Heart right ventricle (tissue), 16 donors: ENCODE data around the gene CFI. TPM values are rescaled to one million over a fixed set of nuclear protein-coding genes. Genes with fewer than 3 reads are reported as not detected.

Experiments used
- ATAC-seq, 8 donors: fragments of 200-7000 bp; cut with Tn5 transposase; one replicate each; pipeline ENCODE4 v1.9.1; 2020; ENCODE audit warnings: mild to moderate bottlenecking in 8 of 8, moderate library complexity in 8 of 8, moderate number of reproducible peaks in 1 of 8
- DNase-seq, 2 donors: peaks; one replicate each; pipeline ENCODE4 v3.0.0-alpha.2; 2020
- H3K27ac ChIP-seq, 10 donors: fragments of 200-600 bp; sonication (generic) in 2 of 10; one replicate each; pipeline versions ENCODE4 v1.5.0 to v1.8.0; 2020 to 2022; ENCODE audit warnings: mild to moderate bottlenecking in 3 of 10
- H3K27me3 ChIP-seq, 7 donors: fragments of 200-600 bp; one replicate each; pipeline ENCODE4 v1.8.0; 2021 to 2022; ENCODE audit warnings: mild to moderate bottlenecking in 2 of 7
- H3K36me3 ChIP-seq, 9 donors: fragments of 200-600 bp; sonication (generic) in 1 of 9; one replicate each; pipeline versions ENCODE4 v1.5.0 to v1.8.0; 2020 to 2022; ENCODE audit warnings: mild to moderate bottlenecking in 2 of 9
- H3K4me1 ChIP-seq, 9 donors: fragments of 200-600 bp; sonication (generic) in 1 of 9; one replicate each; pipeline versions ENCODE4 v1.5.0 to v1.8.0; 2020 to 2022; ENCODE audit warnings: mild to moderate bottlenecking in 4 of 9
- H3K4me3 ChIP-seq, 10 donors: fragments of 200-600 bp; sonication (generic) in 2 of 10; one replicate each; pipeline versions ENCODE4 v1.5.0 to v1.8.0; 2020 to 2022; ENCODE audit warnings: mild to moderate bottlenecking in 7 of 10, moderate library complexity in 2 of 10
- H3K9me3 ChIP-seq, 11 donors: fragments of 200-600 bp in 10 of 11; sonication (generic) in 2 of 11; one replicate each; pipeline versions ENCODE4 v1.5.0 to v1.8.0; 2013 to 2022; ENCODE audit warnings: mild to moderate bottlenecking in 2 of 11, control low read depth in 1 of 11, moderate library complexity in 1 of 11
- CTCF ChIP-seq, 9 donors: fragments of 200-600 bp; sonication (generic) in 2 of 9; IDR thresholded peaks; one replicate each; pipeline versions ENCODE4 v1.5.0 to v1.8.0; 2021 to 2022; ENCODE audit warnings: antibody characterized with exemption in 9 of 9, mild to moderate bottlenecking in 5 of 9, moderate library complexity in 1 of 9
- WGBS, 2 donors: extraction: QIAGEN DNeasy Blood & Tissue Kit; methylation state at CpG; one replicate each; pipeline ENCODE4 v1.1.7; 2013; ENCODE audit warnings: inconsistent platforms in 1 of 2; 5-methylcytosine and 5-hydroxymethylcytosine counted together
- intact Hi-C, 10 donors: fragments of 100-400 bp; cut with DNase I; formaldehyde crosslinking; loops; one replicate each; pipeline versions ENCODE4 v1.11.1 to v1.14.2; 2022
- polyA plus RNA-seq, 2 donors: library from polyadenylated mRNA; stranded (reverse); fragments of 200-250 nt; gene quantifications; one replicate each; pipeline ENCODE4 v1.2.3, GENCODE V29; 2013
- total RNA-seq, 10 donors: library from RNA; stranded (reverse); fragmentation: NEBNext Ultra II Directional in 3 of 10; extraction: Animal tissue kit (Norgen Biotek cat#: 25700) in 3 of 10; gene quantifications; one replicate each; pipeline versions ENCODE4 v1.2.1 to v1.2.4, GENCODE V29; 2021 to 2023
- donor health status: Arrhythmogenic right ventricular cardiomyopathy.
- donor health status: ischemic (EF 13 %, LVEDD 7.1; RV severe dilation, severe dysfunction).
- donor health status: healthy with polysubstance abuse.
- donor health status: DM: no; HTN: yes; CAD: no.
- donor health status: DM: no; HTN: no; CAD: no.
- donor health status: ischemic (EF 25% LVEDD 6.9; RV normal size, moderate dysfunction).
- donor health status: ischemic (EF 25% LVEDD 5.7; RV mildly dilated, moderate dysfunction).
- donor health status: healthy.
- donor health status: DM: yes; HTN: yes; CAD: no.
- donor health status: Ischemic cardiomyopathy.
- donor health status: ischemic (EF 35%, LVEDD 5.7; RV mildly dilated, moderate dysfunction).
- donor health status: nonischemic (EF 11% LVEDD 7.7; RV severe dilation, severe dysfunction).
- donor health status: DM: yes; HTN: yes; CAD: no.
- donor health status: PGD.
- donor health status: ischemic (EF 29% LVEDD 5.4; RV normal size, mild dysfunction).
- donor health status: nonischemic (EF 23%, LVEDD 6.1; RV moderate dilation, normal function).

Gene CFI
- total and polyA plus RNA-seq, 12 donors = 5.2 to 16.6 (median 10.5) TPM

- no peak for TF ChIP-seq CTCF (IDR thresholded peaks at IDR 0.05)
- intact Hi-C loops = no loop called here
- H3K4me3 ChIP-seq = no peak overlapping the region
- H3K4me1 ChIP-seq = no peaks in the 10 kb centered on the region
- no peak for ATAC-seq
- 78 to 79% methylated on average over 3 of the region's 3 CpGs for WGBS, 2 donors
- no peaks in the 10 kb centered on the region for H3K27me3 ChIP-seq
- no peak overlapping the region for H3K27ac ChIP-seq
- H3K36me3 ChIP-seq = peaks cover 0 to 14% (median 0%) of the 10 kb centered on the region in 9 donors
- no peaks in the 10 kb centered on the region for H3K9me3 ChIP-seq
- no peak for DNase-seq
Measured at GRCh38 chr4:109755656-109756055, 46.1 kb downstream of the CFI start.

- intact Hi-C loops = no loop called here
- Histone ChIP-seq H3K27me3 (no peaks in the 10 kb centered on the region), H3K4me1 (no peaks in the 10 kb centered on the region), H3K4me3 (no peak overlapping the region), H3K36me3 (peaks cover 0 to 3% (median 0%) of the 10 kb centered on the region in 9 donors), H3K27ac (no peak overlapping the region), H3K9me3 (no peaks in the 10 kb centered on the region)
- ATAC-seq (no peak), DNase-seq (no peak)
- WGBS, 2 donors = 85 to 94% methylated on average over 7 of the region's 7 CpGs
- TF ChIP-seq CTCF (IDR thresholded peaks at IDR 0.05) = no peak
Measured at GRCh38 chr4:109754093-109754857, 47.5 kb downstream of the CFI start.

- no peaks in the 10 kb centered on the region for H3K4me1 ChIP-seq
- no peaks in the 10 kb centered on the region for H3K9me3 ChIP-seq
- H3K36me3 ChIP-seq = peaks cover 0 to 15% (median 0%) of the 10 kb centered on the region in 9 donors
- H3K4me3 ChIP-seq = no peak overlapping the region
- no peak for TF ChIP-seq CTCF (IDR thresholded peaks at IDR 0.05)
- DNase-seq (no peak), ATAC-seq (no peak)
- no peaks in the 10 kb centered on the region for H3K27me3 ChIP-seq
- H3K27ac ChIP-seq = no peak overlapping the region
- 0 to 65% methylated on average over 1 of the region's 1 CpG for WGBS, 2 donors
- intact Hi-C loops = no loop called here
Measured at GRCh38 chr4:109752525-109752924, 49.3 kb downstream of the CFI start.

GRCh38 chr4:109751852-109752251 is 49.9 kb downstream of the CFI start:
- no peak for DNase-seq
- Histone ChIP-seq H3K9me3 (no peaks in the 10 kb centered on the region), H3K4me1 (no peaks in the 10 kb centered on the region), H3K27ac (no peak overlapping the region), H3K27me3 (no peaks in the 10 kb centered on the region), H3K36me3 (peaks cover 0 to 15% (median 0%) of the 10 kb centered on the region in 9 donors), H3K4me3 (no peak overlapping the region)
- no peak for TF ChIP-seq CTCF (IDR thresholded peaks at IDR 0.05)
- intact Hi-C loops = no loop called here
- no peak for ATAC-seq
- WGBS, 2 donors = 88 to 91% methylated on average over 4 of the region's 4 CpGs
